ENCODE measurements around the gene EIF4E3. TPM values are rescaled to one million over a fixed set of nuclear protein-coding genes. Genes with fewer than 3 reads are reported as not detected.

The EIF4E3 gene
- total and polyA plus RNA-seq, 2 of the 13 experiments (the other 11 are each of a cell fraction or from before 2014, with no cell fraction given): 0.07 to 0.15 TPM

- no peak for TF ChIP-seq ZKSCAN1 (IDR thresholded peaks at IDR 0.05; ENCODE audit: low read length)
Observed at GRCh38 chr3:71641674-71642073, 83.5 kb downstream of the EIF4E3 start (continued).

- no peak overlapping the region for H3K9ac ChIP-seq (ENCODE audit: insufficient read depth, low read depth, low read length)
- no peak for FAIRE-seq
- no peak overlapping the region for H3K27ac ChIP-seq (ENCODE audit: extremely low read length, insufficient read depth, low read length)
- H3K4me2 ChIP-seq (ENCODE audit: low read depth, low read length): no peak overlapping the region
- ATAC-seq: no peak
- no peak overlapping the region for H2AFZ ChIP-seq (ENCODE audit: low read length)
- in situ Hi-C loops (cut with HindIII; ENCODE audit: extremely low pct_ligation_motif_present, low pct_unique_long_range_greater_than_20kb) (no loop called here), intact Hi-C loops (cut with micrococcal nuclease; ENCODE audit: unreplicated experiment) (no loop called here)
- no peaks in the 10 kb centered on the region for H3K9me3 ChIP-seq (ENCODE audit: low read length)
- no peaks in the 10 kb centered on the region for H4K20me1 ChIP-seq (ENCODE audit: insufficient read depth, low read length)
- H3K4me1 ChIP-seq (ENCODE audit: insufficient read depth, low read length): peaks cover 8% of the 10 kb centered on the region
- CTCF ChIA-PET (ENCODE audit: low intra/inter-chr PET ratio, low total read pairs): no interaction called here
- no peaks in the 10 kb centered on the region for H3K79me2 ChIP-seq (ENCODE audit: insufficient read depth, low read length)
- H3K4me3 ChIP-seq (replicated peaks in 1 of 3; ENCODE audit: insufficient read depth in 1 of 3, low read depth in 2 of 3, low read length in 3 of 3): no peak overlapping the region
- peaks cover 2 to 17% of the 10 kb centered on the region in 2 experiments; a peak in 3 of 5 replicates for H3K27me3 ChIP-seq (ENCODE audit: control insufficient read depth in 1 of 2, insufficient read depth in 2 of 2, low read length in 2 of 2)
- DNase-seq (ENCODE audit: low spot score): no peak
- BruUV-seq (replicated peaks): no TSS peak
- no peaks in the 10 kb centered on the region for H3K36me3 ChIP-seq (replicated peaks in 1 of 2; ENCODE audit: control insufficient read depth in 1 of 2, insufficient read depth in 2 of 2, low read length in 2 of 2)
- 78% methylated on average over 9 of the region's 9 CpGs for WGBS (ENCODE audit: low lambda C conversion rate)
- POLR2A ChIA-PET: no interaction called here
- TF ChIP-seq ZNF503 (CRISPR knock-in tag; IDR thresholded peaks at IDR 0.05): no peak
- TF ChIP-seq RARA (CRISPR knock-in tag; IDR thresholded peaks at IDR 0.05): no peak
- no peak for TF ChIP-seq GPN1 (CRISPR knock-in tag; IDR thresholded peaks at IDR 0.05; ENCODE audit: borderline replicate concordance)
- TF ChIP-seq ZSCAN9 (CRISPR knock-in tag; IDR thresholded peaks at IDR 0.05; ENCODE audit: borderline replicate concordance): no peak
- TF ChIP-seq ZNF800 (CRISPR knock-in tag; IDR thresholded peaks at IDR 0.05): no peak
- no peak for TF ChIP-seq ZNF709 (CRISPR knock-in tag; IDR thresholded peaks at IDR 0.05)
- no peak for TF ChIP-seq ZNF513 (CRISPR knock-in tag; conservative IDR thresholded peaks at IDR 0.05)
- no peak for TF ChIP-seq NPAS2 (CRISPR knock-in tag; IDR thresholded peaks at IDR 0.05; ENCODE audit: borderline replicate concordance)
- TF ChIP-seq ZNF770 (CRISPR knock-in tag; IDR thresholded peaks at IDR 0.05): no peak
- no peak for TF ChIP-seq CBFB (CRISPR knock-in tag; IDR thresholded peaks at IDR 0.05)
- no peak for TF ChIP-seq DBP (CRISPR knock-in tag; IDR thresholded peaks at IDR 0.05; ENCODE audit: not compliant biosample characterization)
Observed at GRCh38 chr3:71640331-71640983, 84.7 kb downstream of the EIF4E3 start.

Measured in HepG2 (cell line).